ENCODE measurements around the gene ARHGAP1. TPM values are rescaled to one million over a fixed set of nuclear protein-coding genes. Genes with fewer than 3 reads are reported as not detected.

ARHGAP1 gene
- total and polyA plus RNA-seq, 2 of the 4 experiments (the other 2 are of a cell fraction) = 46.6 to 78.8 TPM

- Histone ChIP-seq H2AK9ac (replicated peaks; ENCODE audit: low read depth, low read length, poor library complexity) (no peak overlapping the region), H3K27me3 (ENCODE audit: control insufficient read depth, insufficient read depth, low read length) (no peaks in the 10 kb centered on the region), H2AFZ (replicated peaks; ENCODE audit: low read length, poor library complexity) (peak overlapping the region; percentile 33), H3K4me1 (ENCODE audit: control insufficient read depth, insufficient read depth, low read length) (no peaks in the 10 kb centered on the region), H2BK5ac (ENCODE audit: low read depth, low read length, poor library complexity, severe bottlenecking) (no peak overlapping the region), H4K5ac (ENCODE audit: low read depth, low read length) (no peak overlapping the region), H3K4me3 (ENCODE audit: insufficient read depth, low read depth, low read length) (no peak overlapping the region), H4K91ac (ENCODE audit: insufficient read depth, low read depth, low read length) (no peak overlapping the region), H3K23ac (ENCODE audit: low read depth, low read length) (no peak overlapping the region), H2BK120ac (ENCODE audit: low read depth, low read length) (no peak overlapping the region; the same call in 1 of the 2 replicates), H3K18ac (ENCODE audit: low read depth, low read length) (no peak overlapping the region), H4K20me1 (ENCODE audit: insufficient read depth, low read length) (no peaks in the 10 kb centered on the region), H3K56ac (ENCODE audit: extremely low read depth, insufficient read depth, low read length) (no peak overlapping the region), H3K9me1 (ENCODE audit: insufficient read depth, low read length) (0 out of 2 replicates have a peak, but pooled peaks cover under 1% of the 10 kb centered on the region), H3K4me2 (ENCODE audit: low read depth, low read length) (no peak overlapping the region), H3K14ac (replicated peaks; ENCODE audit: low read depth, low read length) (no peak overlapping the region), H2BK15ac (ENCODE audit: low read depth, low read length) (no peak overlapping the region), H3K36me3 (ENCODE audit: control insufficient read depth, insufficient read depth, low read length) (no peaks in the 10 kb centered on the region), H2BK20ac (ENCODE audit: low read depth, low read length) (0 out of 2 replicates have a peak overlapping the region, but pooled peaks have one; percentile 19), H3K9me3 (ENCODE audit: control insufficient read depth, insufficient read depth, low read length) (no peaks in the 10 kb centered on the region), H3K4ac (ENCODE audit: low read depth, low read length) (no peak overlapping the region), H4K8ac (ENCODE audit: low read depth in 2 of 2, low read length in 2 of 2) (no peak overlapping the region), H3K79me1 (ENCODE audit: low read depth in 1 of 2, low read length in 2 of 2) (no peaks in the 10 kb centered on the region), H3K9ac (ENCODE audit: low read depth, low read length) (no peak overlapping the region), H3K27ac (ENCODE audit: insufficient read depth, low read length) (no peak overlapping the region), H2AK5ac (ENCODE audit: low read depth, low read length) (no peak overlapping the region)
- peak; percentile 47 for DNase-seq
- intact Hi-C loops (cut with micrococcal nuclease) (no loop called here), dilution Hi-C loops (cut with HindIII; ENCODE audit: low sequenced_read_pairs, unreplicated experiment) (no loop called here), in situ Hi-C loops (cut with MboI; ENCODE audit: low sequenced_read_pairs) (no loop called here)
- WGBS, 2 experiments (ENCODE audit: extremely low coverage in 2 of 2, insufficient read length in 1 of 2) = 84% methylated on average over 8 of the region's 24 CpGs; no CpG with 5 or more reads in 1 of the 2 experiments
- no peak for ATAC-seq (ENCODE audit: low read depth)
- no TSS peak for BruUV-seq (replicated peaks)
- ChIA-PET POLR2A (ENCODE audit: unreplicated experiment) (no interaction called here), CTCF (no interaction called here)
- no peak for TF ChIP-seq CEBPB (IDR thresholded peaks at IDR 0.05; ENCODE audit: low read depth, low read length)
- peak; percentile 35; the same call in 1 of the 2 replicates for TF ChIP-seq BHLHE40 (IDR thresholded peaks at IDR 0.05; ENCODE audit: low read depth, low read length)
- TF ChIP-seq CHD1 (IDR thresholded peaks at IDR 0.05; ENCODE audit: low read depth, low read length) = no peak
Observed at GRCh38 chr11:46729110-46730027, 28.9 kb upstream of the ARHGAP1 start.
